Lower leg skin (tissue), 4 donors: ENCODE measurements around the gene PSMD13. TPM values are rescaled to one million over a fixed set of nuclear protein-coding genes. Genes with fewer than 3 reads are reported as not detected.

Source experiments
- DNase-seq, 2 donors: peaks; one replicate each; pipeline ENCODE4 v3.0.0-alpha.2; 2019; ENCODE audit warnings: low spot score in 2 of 2
- H3K4me3 ChIP-seq: fragments of 200-600 bp; sonication (generic); 2 replicates; pipeline ENCODE4 v1.5.1; 2017; ENCODE audit warnings: mild to moderate bottlenecking, low read depth; ENCODE audit not compliant: poor library complexity, severe bottlenecking
- POLR2A ChIP-seq, 2 donors: fragments of 450-650 bp; IDR thresholded peaks; one replicate each; pipeline ENCODE4 v1.6.1; 2016 to 2017; ENCODE audit warnings: antibody characterized with exemption in 2 of 2, mild to moderate bottlenecking in 1 of 2, moderate library complexity in 1 of 2
- WGBS, 2 donors: methylation state at CpG; one replicate each; pipeline ENCODE4 v1.1.5; 2018; 5-methylcytosine and 5-hydroxymethylcytosine counted together
- intact Hi-C: fragments of 100-400 bp; cut with DNase I; formaldehyde crosslinking; loops from one replicate; pipeline ENCODE4 v1.15.0; 2023; ENCODE audit warnings: low total_unique reads
- total RNA-seq, 4 donors: library from RNA; depleted of rRNA; stranded (reverse); fragments of >200 nt; gene quantifications; one replicate each; pipeline ENCODE4 v1.1.0, GENCODE V29; 2016
- TF ChIP-seq, protein P1 (sequence below), 3 donors: fragments of 450-650 bp; IDR thresholded peaks; one replicate each; pipeline ENCODE4 v1.5.1; 2016; ENCODE audit warnings: antibody characterized with exemption in 3 of 3, mild to moderate bottlenecking in 3 of 3, moderate library complexity in 2 of 3

The PSMD13 gene
- total RNA-seq, 4 donors from 2014 or later, result 65.1 to 115 (median 90.8) TPM

DNA sequence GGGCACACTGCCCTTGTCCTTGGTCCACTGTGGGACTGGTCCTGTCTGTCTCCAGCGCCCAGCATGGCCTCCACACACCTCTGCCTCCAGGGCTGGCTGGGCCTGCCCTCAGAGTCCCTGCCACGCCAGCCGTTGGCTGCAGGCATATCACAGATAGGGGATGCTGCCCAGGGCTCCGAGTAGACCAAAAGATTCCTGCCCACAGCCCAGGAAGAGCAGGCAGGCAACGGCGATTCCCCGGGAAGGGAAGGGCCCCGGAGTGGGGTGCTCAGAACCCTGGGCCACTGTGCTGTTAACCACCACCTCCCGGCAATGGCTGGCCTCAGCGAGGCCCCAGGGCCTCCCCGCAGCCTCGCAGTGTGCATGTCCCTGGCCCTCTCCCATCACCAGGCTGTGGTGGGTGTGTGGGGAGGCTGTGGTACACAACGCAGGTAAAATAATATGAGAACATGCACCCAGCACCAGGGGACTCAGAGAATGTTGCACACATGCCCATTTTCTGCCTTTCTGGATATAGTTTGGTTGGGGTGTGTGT, 60.3 kb downstream of the PSMD13 start:
- 62 to 83% methylated on average over 3 to 13 of the region's 13 CpGs for WGBS, 2 donors
- TF ChIP-seq POLR2A (IDR thresholded peaks at IDR 0.05), result no peak
- TF ChIP-seq, protein P1, sequence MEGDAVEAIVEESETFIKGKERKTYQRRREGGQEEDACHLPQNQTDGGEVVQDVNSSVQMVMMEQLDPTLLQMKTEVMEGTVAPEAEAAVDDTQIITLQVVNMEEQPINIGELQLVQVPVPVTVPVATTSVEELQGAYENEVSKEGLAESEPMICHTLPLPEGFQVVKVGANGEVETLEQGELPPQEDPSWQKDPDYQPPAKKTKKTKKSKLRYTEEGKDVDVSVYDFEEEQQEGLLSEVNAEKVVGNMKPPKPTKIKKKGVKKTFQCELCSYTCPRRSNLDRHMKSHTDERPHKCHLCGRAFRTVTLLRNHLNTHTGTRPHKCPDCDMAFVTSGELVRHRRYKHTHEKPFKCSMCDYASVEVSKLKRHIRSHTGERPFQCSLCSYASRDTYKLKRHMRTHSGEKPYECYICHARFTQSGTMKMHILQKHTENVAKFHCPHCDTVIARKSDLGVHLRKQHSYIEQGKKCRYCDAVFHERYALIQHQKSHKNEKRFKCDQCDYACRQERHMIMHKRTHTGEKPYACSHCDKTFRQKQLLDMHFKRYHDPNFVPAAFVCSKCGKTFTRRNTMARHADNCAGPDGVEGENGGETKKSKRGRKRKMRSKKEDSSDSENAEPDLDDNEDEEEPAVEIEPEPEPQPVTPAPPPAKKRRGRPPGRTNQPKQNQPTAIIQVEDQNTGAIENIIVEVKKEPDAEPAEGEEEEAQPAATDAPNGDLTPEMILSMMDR (IDR thresholded peaks at IDR 0.05), result no peak
- intact Hi-C loops, result no loop called here
- DNase-seq, result peak in 1 of 2 donors; percentile 82
- no peak overlapping the region for H3K4me3 ChIP-seq

DNA sequence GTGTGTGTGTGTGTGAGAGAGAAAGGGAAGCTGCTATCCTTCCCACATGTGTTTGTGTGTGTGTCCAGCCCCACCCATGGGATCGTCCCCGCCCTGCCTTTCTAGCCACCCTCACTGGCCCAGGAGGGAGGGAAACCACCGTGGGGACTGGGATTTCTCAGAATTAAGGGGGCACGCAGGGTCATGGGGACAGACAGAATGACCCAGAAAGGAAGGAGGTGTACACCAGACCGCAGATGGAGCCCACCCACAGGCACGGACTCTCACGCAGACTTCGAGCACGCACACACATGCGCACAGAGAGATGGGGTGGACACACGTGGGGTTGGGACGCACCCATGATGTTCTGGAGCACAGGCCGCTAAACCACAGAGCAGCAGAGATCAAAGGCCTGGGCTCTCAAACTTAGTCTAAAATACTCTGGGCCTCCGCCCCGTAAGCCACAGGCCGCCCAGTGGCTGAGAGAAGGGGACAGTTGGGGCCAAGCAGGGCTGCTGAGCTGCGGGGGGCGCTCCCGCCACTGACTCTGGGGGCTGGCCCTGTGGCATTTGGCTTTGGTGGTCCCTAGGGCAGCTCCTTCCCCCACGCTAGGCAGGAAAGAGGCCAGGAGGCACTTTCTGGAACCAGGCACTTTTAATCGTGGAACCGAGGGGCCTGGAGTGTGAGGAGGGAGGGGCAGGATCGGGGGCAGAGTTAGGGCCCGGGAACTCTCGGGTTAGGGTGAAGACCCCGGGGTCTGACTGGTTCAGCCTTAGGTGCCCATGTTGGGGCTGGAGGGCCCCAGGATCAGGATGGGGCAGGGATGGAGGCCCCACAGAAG, 61.0 kb downstream of the PSMD13 start:
- intact Hi-C loops, result no loop called here
- DNase-seq, result peak in 1 of 2 donors; percentile 92
- TF ChIP-seq, protein P1 (IDR thresholded peaks at IDR 0.05), result no peak
- TF ChIP-seq POLR2A (IDR thresholded peaks at IDR 0.05), result no peak
- WGBS, 2 donors, result 39 to 50% methylated on average over 26 of the region's 26 CpGs
- H3K4me3 ChIP-seq, result no peak overlapping the region

DNA sequence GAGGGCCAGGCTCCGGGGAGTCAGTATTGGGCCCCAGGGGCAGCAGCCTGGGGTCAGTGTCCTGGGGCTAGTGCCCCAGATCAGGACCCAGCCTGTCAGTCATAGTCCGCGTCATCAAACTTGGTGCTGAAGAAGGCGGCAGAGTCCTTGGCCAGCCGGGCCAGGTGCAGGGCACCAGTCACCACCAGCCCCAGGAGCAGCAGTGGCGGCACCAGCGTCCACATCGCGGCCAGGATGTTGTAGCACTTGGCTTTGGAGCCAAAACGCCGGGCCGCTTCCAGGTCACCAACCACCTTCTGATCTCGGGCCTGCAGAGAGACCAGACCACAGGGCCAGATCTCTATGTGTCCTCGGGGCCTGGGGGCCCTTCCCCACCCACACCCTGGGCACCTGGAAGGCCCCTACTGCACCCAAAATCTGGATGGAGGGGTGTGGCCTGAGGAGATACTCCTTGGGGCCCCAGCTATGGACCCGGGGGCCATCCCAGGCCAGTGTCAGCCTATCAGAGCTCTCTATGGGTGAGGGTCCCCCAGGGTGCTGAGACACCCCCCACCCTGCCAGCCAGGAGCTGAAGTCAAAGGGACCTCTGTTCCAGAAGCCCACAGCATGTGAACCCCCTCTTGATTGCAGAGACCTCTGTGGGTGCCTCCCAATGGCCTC, 61.8 kb downstream of the PSMD13 start:
- DNase-seq, result peak in 1 of 2 donors; percentile 87
- no peak overlapping the region for H3K4me3 ChIP-seq
- WGBS, 2 donors, result 69 to 72% methylated on average over 11 to 12 of the region's 15 CpGs
- TF ChIP-seq, protein P1 (IDR thresholded peaks at IDR 0.05), result no peak
- no peak for TF ChIP-seq POLR2A (IDR thresholded peaks at IDR 0.05)
- intact Hi-C loops, result no loop called here

DNA sequence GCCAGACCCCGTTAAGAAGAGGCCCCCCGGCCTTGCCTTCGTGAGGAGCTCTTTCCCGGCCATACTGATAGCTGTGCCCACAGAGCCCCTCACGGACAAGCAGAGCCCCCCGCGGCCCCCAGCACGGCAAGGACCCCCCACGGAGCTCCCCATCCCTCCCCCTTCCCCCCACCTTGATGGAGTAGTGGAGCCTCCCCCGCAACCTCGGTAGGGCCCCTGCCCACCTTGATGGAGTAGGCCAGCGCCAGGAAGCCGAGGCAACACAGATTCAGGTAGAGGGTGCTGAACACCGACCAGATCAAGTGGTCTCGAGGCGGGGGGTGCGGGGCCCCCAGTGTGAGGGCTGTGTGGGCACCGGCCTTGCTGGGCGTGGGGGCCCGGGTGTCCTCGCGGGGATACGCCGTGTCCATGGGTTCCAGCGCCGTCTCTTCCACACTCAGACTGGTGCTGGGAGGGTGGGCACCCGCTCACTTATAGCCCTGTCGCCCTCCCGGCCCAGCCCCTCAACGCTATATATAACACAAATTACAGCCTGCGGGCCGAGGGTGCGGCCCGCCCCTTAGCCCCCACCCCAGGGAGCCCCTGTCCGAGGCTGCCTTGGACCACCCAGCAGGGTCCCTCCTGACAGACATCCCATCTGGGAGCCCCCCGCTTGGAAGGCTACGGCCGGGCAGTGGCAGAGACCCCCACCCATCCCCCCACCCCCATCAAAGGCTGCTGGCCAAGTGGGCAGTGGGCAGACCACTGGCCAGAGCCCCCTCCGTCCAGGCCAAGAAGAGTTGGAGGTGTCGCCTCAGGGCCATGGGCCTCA, 62.5 kb downstream of the PSMD13 start, which contains the start of gene IFITM5:
IFITM5 (minus strand) TSS at position 446 of the 811 bp plus-strand sequence; CDS start at position 410, 36 bp downstream.
- H3K4me3 ChIP-seq, result no peak within 1 kb of the TSS
- DNase-seq, result peak in 1 of 2 donors; percentile 75
- intact Hi-C loops, result no loop called here
- WGBS, 2 donors, result 56 to 67% methylated on average over 24 to 32 of the region's 40 CpGs
- TF ChIP-seq, protein P1 (IDR thresholded peaks at IDR 0.05), result no peak
- TF ChIP-seq POLR2A (IDR thresholded peaks at IDR 0.05), result no peak

DNA sequence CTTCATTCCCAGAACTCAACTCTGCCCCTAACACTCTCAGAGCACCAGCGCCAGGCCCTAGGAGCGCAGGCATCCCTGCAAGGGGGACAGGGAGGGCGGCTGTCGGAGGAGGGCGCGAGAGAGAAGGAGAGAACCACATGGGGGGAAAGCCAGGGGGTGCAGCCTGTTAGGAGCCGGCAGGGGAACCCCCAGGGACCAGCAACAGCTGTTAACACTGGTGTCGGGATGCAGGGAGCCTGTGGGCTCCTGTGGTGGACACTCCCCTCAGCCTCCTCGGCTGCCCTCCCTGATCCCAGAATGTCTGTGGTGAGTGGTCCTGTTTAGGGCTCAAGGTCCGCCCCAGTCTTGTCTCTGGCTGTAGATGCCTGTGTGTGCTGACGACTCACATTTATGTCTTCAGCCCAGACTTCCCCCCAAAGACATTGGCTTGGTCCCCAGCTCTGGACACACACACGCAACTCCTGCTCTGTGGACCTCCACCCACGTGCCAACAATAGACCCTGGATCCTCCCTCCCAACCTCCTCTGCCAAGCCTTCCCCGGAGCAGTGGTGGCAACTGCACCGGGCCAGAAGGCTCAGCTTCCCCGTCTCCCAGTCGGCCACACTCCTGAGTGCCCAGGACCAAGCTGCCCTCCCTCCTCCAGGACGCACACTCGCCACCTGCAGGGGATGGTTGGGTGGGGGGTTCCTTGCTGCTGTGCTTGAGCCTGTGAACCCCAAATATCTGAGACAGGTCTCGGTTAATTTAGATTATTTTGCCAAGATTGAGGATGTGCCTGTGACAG, 63.4 kb downstream of the PSMD13 start:
- TF ChIP-seq POLR2A (IDR thresholded peaks at IDR 0.05), result no peak
- TF ChIP-seq, protein P1 (IDR thresholded peaks at IDR 0.05), result no peak
- WGBS, 2 donors, result 26 to 31% methylated on average over 20 of the region's 20 CpGs
- H3K4me3 ChIP-seq, result no peak overlapping the region
- intact Hi-C loops, result loop anchor here (10.0 kb wide), 1 partner anchor 55 kb away; no protein-coding TSS in a partner anchor
- DNase-seq, result no peak
